Upper lobe of right lung (tissue), 1 donor: ENCODE measurements around the gene WFS1. TPM values are rescaled to one million over a fixed set of nuclear protein-coding genes. Genes with fewer than 3 reads are reported as not detected.
A peak's percentile ranks its signal among the peaks of the same experiment; 100 is the strongest.

Experiments used
- ATAC-seq: fragments of 200-7000 bp; cut with Tn5 transposase; one replicate; pipeline ENCODE4 v1.9.1; 2020; ENCODE audit warnings: mild to moderate bottlenecking, moderate library complexity
- DNase-seq: peaks from one replicate; pipeline ENCODE4 v3.0.0-alpha.2; 2020
- H3K27ac ChIP-seq: fragments of 200-600 bp; one replicate; pipeline ENCODE4 v1.8.0; 2022
- H3K27me3 ChIP-seq: fragments of 200-600 bp; one replicate; pipeline ENCODE4 v1.8.0; 2022; ENCODE audit warnings: mild to moderate bottlenecking
- H3K36me3 ChIP-seq: fragments of 200-600 bp; one replicate; pipeline ENCODE4 v1.8.0; 2022
- H3K4me1 ChIP-seq: fragments of 200-600 bp; one replicate; pipeline ENCODE4 v1.8.0; 2022
- H3K4me3 ChIP-seq: fragments of 200-600 bp; one replicate; pipeline ENCODE4 v1.8.0; 2022; ENCODE audit warnings: mild to moderate bottlenecking
- H3K9me3 ChIP-seq: fragments of 200-600 bp; one replicate; pipeline ENCODE4 v1.8.0; 2022
- intact Hi-C: fragments of 100-400 bp; cut with DNase I; formaldehyde crosslinking; loops from one replicate; pipeline ENCODE4 v1.11.0; 2022
- total RNA-seq: library from RNA; stranded (reverse); fragmentation: NEBNext Ultra II Directional; extraction: Animal tissue kit (Norgen Biotek cat#: 25700); gene quantifications from one replicate; pipeline ENCODE4 v1.2.1, GENCODE V29; 2021
- TF ChIP-seq, protein P1 (sequence below): fragments of 200-600 bp; IDR thresholded peaks from one replicate; pipeline ENCODE4 v1.8.0; 2022; ENCODE audit warnings: antibody characterized with exemption
- donor health status: DM: no; HTN: yes; CAD: no; lungs with severe emphysema.

The WFS1 gene
- total RNA-seq, 1 donor from 2014 or later, result 110 TPM

DNA sequence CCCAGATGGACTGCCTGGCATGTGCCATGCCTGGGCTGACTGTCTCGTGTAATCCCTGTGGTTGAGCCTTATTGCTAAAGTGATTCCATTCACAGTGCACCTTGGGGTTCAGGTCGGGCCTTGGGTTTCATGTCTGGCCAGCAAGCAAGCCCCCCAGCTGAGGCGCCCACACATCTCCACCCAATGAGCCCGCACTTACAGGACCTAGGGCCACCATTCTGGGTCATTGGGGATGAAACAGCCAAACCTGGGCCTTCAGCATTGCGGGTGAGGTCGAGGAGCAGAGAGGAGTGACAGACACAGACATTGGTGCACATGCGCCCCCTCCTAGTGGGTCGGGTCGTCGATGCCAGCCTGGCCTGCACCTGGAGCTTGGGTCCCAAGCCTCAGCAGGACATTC is 21.3 kb upstream of the WFS1 start:
- ATAC-seq (no peak), DNase-seq (no peak)
- no peak overlapping the region for H3K4me3 ChIP-seq
- TF ChIP-seq, protein P1, sequence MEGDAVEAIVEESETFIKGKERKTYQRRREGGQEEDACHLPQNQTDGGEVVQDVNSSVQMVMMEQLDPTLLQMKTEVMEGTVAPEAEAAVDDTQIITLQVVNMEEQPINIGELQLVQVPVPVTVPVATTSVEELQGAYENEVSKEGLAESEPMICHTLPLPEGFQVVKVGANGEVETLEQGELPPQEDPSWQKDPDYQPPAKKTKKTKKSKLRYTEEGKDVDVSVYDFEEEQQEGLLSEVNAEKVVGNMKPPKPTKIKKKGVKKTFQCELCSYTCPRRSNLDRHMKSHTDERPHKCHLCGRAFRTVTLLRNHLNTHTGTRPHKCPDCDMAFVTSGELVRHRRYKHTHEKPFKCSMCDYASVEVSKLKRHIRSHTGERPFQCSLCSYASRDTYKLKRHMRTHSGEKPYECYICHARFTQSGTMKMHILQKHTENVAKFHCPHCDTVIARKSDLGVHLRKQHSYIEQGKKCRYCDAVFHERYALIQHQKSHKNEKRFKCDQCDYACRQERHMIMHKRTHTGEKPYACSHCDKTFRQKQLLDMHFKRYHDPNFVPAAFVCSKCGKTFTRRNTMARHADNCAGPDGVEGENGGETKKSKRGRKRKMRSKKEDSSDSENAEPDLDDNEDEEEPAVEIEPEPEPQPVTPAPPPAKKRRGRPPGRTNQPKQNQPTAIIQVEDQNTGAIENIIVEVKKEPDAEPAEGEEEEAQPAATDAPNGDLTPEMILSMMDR, result no peak
- H3K27ac ChIP-seq, result no peak overlapping the region
- H3K27me3 ChIP-seq, result peaks cover 39% of the 10 kb centered on the region
- H3K4me1 ChIP-seq, result no peaks in the 10 kb centered on the region
- intact Hi-C loops, result no loop called here
- no peaks in the 10 kb centered on the region for H3K9me3 ChIP-seq
- no peaks in the 10 kb centered on the region for H3K36me3 ChIP-seq

DNA sequence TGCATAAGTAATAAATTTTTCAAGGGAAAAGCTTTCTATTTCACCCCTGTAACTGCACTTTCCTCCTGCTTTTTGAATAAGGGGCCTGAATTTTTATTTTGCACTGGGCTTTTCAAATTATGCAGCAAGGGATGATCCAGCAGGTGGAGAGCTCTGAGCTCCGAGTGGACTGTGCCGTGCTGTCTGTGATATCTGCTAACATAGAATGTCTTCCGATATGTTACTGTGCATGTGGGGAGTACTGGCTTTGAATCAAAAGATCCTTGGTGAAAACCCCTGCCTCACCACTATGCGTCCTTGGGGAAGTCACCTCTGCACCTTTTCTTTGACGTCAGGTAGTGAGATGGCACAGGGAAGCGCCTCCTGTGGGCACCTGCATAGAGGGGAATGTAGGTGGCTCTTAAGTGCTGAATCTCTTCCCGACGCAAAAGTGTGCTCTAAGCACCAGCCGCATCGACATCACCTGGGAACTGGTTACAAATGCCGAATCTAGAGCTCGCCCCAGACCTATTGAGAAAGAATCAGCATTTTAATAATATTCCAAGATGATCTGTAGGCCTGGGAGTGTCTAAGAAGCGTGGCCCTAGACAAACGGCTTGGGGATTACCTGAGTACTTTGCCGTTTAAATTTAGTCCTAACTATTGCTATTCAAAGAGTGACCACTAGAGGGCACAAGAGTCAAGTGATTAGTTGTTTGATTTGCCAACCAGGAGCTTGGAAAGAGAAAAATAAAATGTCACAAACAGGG is 19.2 kb upstream of the WFS1 start:
- DNase-seq (no peak), ATAC-seq (peak; percentile 77)
- Histone ChIP-seq H3K27me3 (peaks cover 32% of the 10 kb centered on the region), H3K4me3 (no peak overlapping the region), H3K4me1 (no peaks in the 10 kb centered on the region), H3K36me3 (no peaks in the 10 kb centered on the region), H3K9me3 (no peaks in the 10 kb centered on the region), H3K27ac (no peak overlapping the region)
- intact Hi-C loops, result loop anchor here (5.0 kb wide), 1 partner anchor 77 kb away; no protein-coding TSS in a partner anchor
- TF ChIP-seq, protein P1, result peak; percentile 83

DNA sequence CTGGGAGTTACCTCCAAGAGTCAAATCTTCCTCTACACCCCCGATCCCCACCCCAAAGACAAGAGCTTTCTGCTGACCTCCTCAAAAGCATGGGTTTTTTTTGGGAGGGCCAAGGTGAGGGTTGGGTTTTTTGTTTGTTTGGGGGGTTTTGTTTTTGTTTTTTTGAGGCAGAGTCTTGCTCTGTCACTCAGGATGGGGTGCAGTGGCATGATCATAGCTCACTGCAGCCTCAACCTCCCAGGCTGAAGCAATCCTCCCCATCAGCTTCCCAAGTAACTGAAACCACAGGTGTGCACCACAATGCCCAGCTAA is 18.7 kb upstream of the WFS1 start:
- no peak for DNase-seq
- Histone ChIP-seq H3K27ac (no peak overlapping the region), H3K9me3 (no peaks in the 10 kb centered on the region), H3K36me3 (no peaks in the 10 kb centered on the region), H3K4me3 (no peak overlapping the region), H3K27me3 (peaks cover 27% of the 10 kb centered on the region), H3K4me1 (no peaks in the 10 kb centered on the region)
- intact Hi-C loops, result loop anchor here (5.0 kb wide), 1 partner anchor 76 kb away; no protein-coding TSS in a partner anchor
- TF ChIP-seq, protein P1, result no peak
- no peak for ATAC-seq

DNA sequence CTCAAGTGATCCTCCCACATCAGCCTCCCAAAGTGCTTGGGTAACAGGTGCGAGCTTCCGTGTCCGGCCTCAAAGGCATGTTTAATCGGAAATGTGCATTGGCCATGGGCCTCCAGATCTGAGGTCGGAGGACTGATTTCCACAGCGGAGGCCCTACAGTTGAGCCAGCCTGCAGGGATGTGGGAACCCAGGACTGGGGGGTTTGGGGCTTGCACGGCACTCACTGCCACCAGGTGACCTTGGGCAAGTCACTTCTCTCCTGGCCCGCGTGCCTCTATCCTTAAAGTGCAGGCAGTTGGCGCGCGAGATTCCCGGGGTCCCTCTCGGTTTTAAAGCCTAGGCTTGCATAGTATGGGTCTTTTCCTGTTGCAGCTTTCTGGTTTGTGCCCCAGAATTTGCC is 18.3 kb upstream of the WFS1 start:
- TF ChIP-seq, protein P1, result no peak
- H3K4me1 ChIP-seq, result no peaks in the 10 kb centered on the region
- intact Hi-C loops, result loop anchor here (5.0 kb wide), 1 partner anchor 76 kb away; no protein-coding TSS in a partner anchor

DNA sequence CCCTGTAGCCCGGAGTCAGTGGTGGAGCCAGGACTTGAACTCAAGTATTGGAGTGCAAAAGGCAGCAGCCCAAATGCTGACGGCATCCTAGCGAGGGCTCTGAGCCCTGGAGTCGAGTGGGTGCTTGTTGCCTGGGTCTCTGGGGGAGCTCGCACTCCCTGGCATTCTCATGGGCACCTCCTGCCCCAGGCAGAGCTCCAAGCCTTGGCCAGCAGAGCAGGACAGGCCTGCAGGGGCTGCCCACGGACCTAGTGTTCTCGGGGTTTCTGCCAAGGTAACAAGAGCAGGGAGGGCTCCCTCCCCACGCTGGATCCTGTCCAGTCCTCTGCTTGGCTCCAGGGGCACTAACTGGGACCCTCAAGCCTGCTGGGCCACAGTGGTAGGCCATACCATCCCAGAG is 17.6 kb upstream of the WFS1 start:
- DNase-seq (no peak), ATAC-seq (no peak)
- no peak overlapping the region for H3K27ac ChIP-seq
- peaks cover 1% of the 10 kb centered on the region for H3K4me1 ChIP-seq
- TF ChIP-seq, protein P1, result no peak
- H3K36me3 ChIP-seq, result no peaks in the 10 kb centered on the region
- no peaks in the 10 kb centered on the region for H3K9me3 ChIP-seq
- peaks cover 16% of the 10 kb centered on the region for H3K27me3 ChIP-seq
- H3K4me3 ChIP-seq, result no peak overlapping the region
- intact Hi-C loops, result loop anchor here (5.0 kb wide), 1 partner anchor 75 kb away; no protein-coding TSS in a partner anchor

More for the DNA sequence above, 18.3 kb upstream of the WFS1 start:
- DNase-seq (no peak), ATAC-seq (no peak)
- Histone ChIP-seq H3K4me3 (no peak overlapping the region), H3K36me3 (no peaks in the 10 kb centered on the region), H3K27me3 (peaks cover 22% of the 10 kb centered on the region), H3K27ac (no peak overlapping the region), H3K9me3 (no peaks in the 10 kb centered on the region)
